ENCODE data around the gene PSMD8. TPM values are rescaled to one million over a fixed set of nuclear protein-coding genes. Genes with fewer than 3 reads are reported as not detected.
"Not testable (repeated sequence)": the region's sequence is repeated elsewhere in the genome, so short reads cannot be mapped to it uniquely, and the experiment has no call there.

Gene PSMD8
- total RNA-seq, 2 donors from 2014 or later = 129 to 136 TPM

GRCh38 chr19:38400361-38400760 lies 26.0 kb downstream of the PSMD8 start:
- DNase-seq = no peak
- ATAC-seq = no peak
- intact Hi-C loops (cut with DNase I, micrococcal nuclease) = loop anchor here in 1 of 2 donors (5.0 kb wide), 1 partner anchor 232 kb away; no protein-coding TSS in a partner anchor

GRCh38 chr19:38401148-38401547 lies 26.8 kb downstream of the PSMD8 start:
- DNase-seq = no peak
- intact Hi-C loops (cut with DNase I, micrococcal nuclease) = loop anchor here in 1 of 2 donors (5.0 kb wide), 1 partner anchor 231 kb away; no protein-coding TSS in a partner anchor

GRCh38 chr19:38402623-38402966 lies 28.2 kb downstream of the PSMD8 start:
- intact Hi-C loops (cut with DNase I, micrococcal nuclease) = loop anchor here in 1 of 2 donors (5.0 kb wide), 1 partner anchor 230 kb away; no protein-coding TSS in a partner anchor
- DNase-seq = no peak
- no peak for ATAC-seq

More at GRCh38 chr19:38401148-38401547, 26.8 kb downstream of the PSMD8 start:
- ATAC-seq = no peak

- intact Hi-C loops (cut with DNase I, micrococcal nuclease) = loop anchor here in 1 of 2 donors (5.0 kb wide), 1 partner anchor 229 kb away; no protein-coding TSS in a partner anchor
- DNase-seq (peak; percentile 96), ATAC-seq (peak; percentile 95)
These were observed 28.8 kb downstream of the PSMD8 start, which contains the start of gene FAM98C for GRCh38 chr19:38402967-38403674. Gene FAM98C, plus strand, starts transcription at chr19:38403093. Its CDS starts 61 bp downstream, at chr19:38403154.

- DNase-seq (no peak), ATAC-seq (no peak)
- intact Hi-C loops (cut with DNase I, micrococcal nuclease) = loop anchor here in 1 of 2 donors (5.0 kb wide), 1 partner anchor 227 kb away; no protein-coding TSS in a partner anchor
These were observed 30.5 kb downstream of the PSMD8 start for GRCh38 chr19:38404858-38405257.

GRCh38 chr19:38405276-38405675 lies 30.9 kb downstream of the PSMD8 start:
- ATAC-seq (no peak), DNase-seq (no peak)
- intact Hi-C loops (cut with DNase I, micrococcal nuclease) = no loop called here

- no peak for DNase-seq
- intact Hi-C loops (cut with DNase I, micrococcal nuclease) = no loop called here
- peak; percentile 48 for ATAC-seq
These were observed 35.3 kb downstream of the PSMD8 start for GRCh38 chr19:38409631-38410133.

- DNase-seq; ATAC-seq; intact Hi-C loops (cut with DNase I, micrococcal nuclease): not testable (repeated sequence)
These were observed 36.0 kb downstream of the PSMD8 start for GRCh38 chr19:38410407-38410806.

- no peak for ATAC-seq
- intact Hi-C loops (cut with DNase I, micrococcal nuclease) = no loop called here
- DNase-seq = no peak
These were observed 36.8 kb downstream of the PSMD8 start for GRCh38 chr19:38411041-38411712.

- intact Hi-C loops (cut with DNase I, micrococcal nuclease); ATAC-seq; DNase-seq: not testable (repeated sequence)
These were observed 37.5 kb downstream of the PSMD8 start for GRCh38 chr19:38411898-38412297.

GRCh38 chr19:38412491-38412890 lies 38.1 kb downstream of the PSMD8 start:
- intact Hi-C loops (cut with DNase I, micrococcal nuclease) = no loop called here
- ATAC-seq (no peak), DNase-seq (no peak)

GRCh38 chr19:38412961-38413360 lies 38.6 kb downstream of the PSMD8 start:
- intact Hi-C loops (cut with DNase I, micrococcal nuclease) = no loop called here
- no peak for ATAC-seq
- no peak for DNase-seq

GRCh38 chr19:38413416-38413815 lies 39.0 kb downstream of the PSMD8 start:
- intact Hi-C loops (cut with DNase I, micrococcal nuclease) = no loop called here
- ATAC-seq (no peak), DNase-seq (no peak)

GRCh38 chr19:38417146-38417543 lies 42.8 kb downstream of the PSMD8 start:
- no peak for DNase-seq
- intact Hi-C loops (cut with DNase I, micrococcal nuclease) = no loop called here
- no peak for ATAC-seq

- ATAC-seq = peak; percentile 90
- intact Hi-C loops (cut with DNase I, micrococcal nuclease) = no loop called here
- peak; percentile 69 to 75 for DNase-seq
These were observed 43.5 kb downstream of the PSMD8 start for GRCh38 chr19:38417544-38418506.

GRCh38 chr19:38420935-38421334 lies 46.6 kb downstream of the PSMD8 start:
- intact Hi-C loops (cut with DNase I, micrococcal nuclease) = no loop called here
- ATAC-seq (no peak), DNase-seq (no peak)

- ATAC-seq = no peak
- DNase-seq = no peak
- intact Hi-C loops (cut with DNase I, micrococcal nuclease) = no loop called here
These were observed 47.5 kb downstream of the PSMD8 start for GRCh38 chr19:38421856-38422255.

- no peak for ATAC-seq
These were observed 48.1 kb downstream of the PSMD8 start for GRCh38 chr19:38422438-38422837.

GRCh38 chr19:38424272-38424671 lies 49.9 kb downstream of the PSMD8 start:
- intact Hi-C loops (cut with DNase I, micrococcal nuclease) = no loop called here
- no peak for ATAC-seq
- DNase-seq = no peak

More at GRCh38 chr19:38422438-38422837, 48.1 kb downstream of the PSMD8 start:
- intact Hi-C loops (cut with DNase I, micrococcal nuclease) = no loop called here
- no peak for DNase-seq

Measured in left colon (tissue), 2 donors.